ENCODE measurements around the gene DLGAP4.

The DLGAP4 gene

GRCh38 chr20:36565520-36565919 lies 259.4 kb downstream of the DLGAP4 start:
- DNase-seq (ENCODE audit: low spot score) = no peak

GRCh38 chr20:36569847-36570429 lies 263.8 kb downstream of the DLGAP4 start:
- DNase-seq (ENCODE audit: low spot score) = no peak

GRCh38 chr20:36571564-36572504 lies 265.7 kb downstream of the DLGAP4 start:
- DNase-seq (ENCODE audit: low spot score) = no peak

GRCh38 chr20:36572701-36573102 lies 266.6 kb downstream of the DLGAP4 start:
- peak; percentile 49 for DNase-seq (ENCODE audit: low spot score)

GRCh38 chr20:36573103-36573797 lies 267.1 kb downstream of the DLGAP4 start, which contains the start of gene TGIF2:
Gene TGIF2 (plus strand): TSS chr20:36573597. CDS start chr20:36578775, 5,178 bp downstream.
- DNase-seq (ENCODE audit: low spot score) = peak; percentile 99

- peak; percentile 81 for DNase-seq (ENCODE audit: low spot score)
These were observed 267.7 kb downstream of the DLGAP4 start for GRCh38 chr20:36573798-36574365.

- peak; percentile 59 for DNase-seq (ENCODE audit: low spot score)
These were observed 268.4 kb downstream of the DLGAP4 start for GRCh38 chr20:36574366-36575135.

GRCh38 chr20:36576081-36576445 lies 269.9 kb downstream of the DLGAP4 start:
- no peak for DNase-seq (ENCODE audit: low spot score)

All from germinal center (tissue), 1 donor.